Heart left ventricle (tissue), 16 donors: ENCODE results near the gene ST3GAL5. TPM values are rescaled to one million over a fixed set of nuclear protein-coding genes. Genes with fewer than 3 reads are reported as not detected.

ENCODE experiments used
- ATAC-seq, 4 donors: fragments of 200-7000 bp; cut with Tn5 transposase; one replicate each; pipeline ENCODE4 v1.9.1; 2020 to 2022; ENCODE audit warnings: moderate library complexity in 4 of 4, mild to moderate bottlenecking in 3 of 4, moderate number of reproducible peaks in 1 of 4
- DNase-seq, 5 donors: peaks; one replicate each; pipeline ENCODE4 v3.0.0-alpha.2; 2020
- H3K27ac ChIP-seq, 12 donors: fragments of 200-600 bp; sonication (generic) in 4 of 12; one replicate each; pipeline versions ENCODE4 v1.5.0 to v1.8.0; 2016 to 2022; ENCODE audit warnings: mild to moderate bottlenecking in 2 of 12
- H3K27me3 ChIP-seq, 9 donors: fragments of 200-600 bp; sonication (generic) in 2 of 9; one replicate each; pipeline versions ENCODE4 v1.5.1 to v1.8.0; 2016 to 2022; ENCODE audit warnings: mild to moderate bottlenecking in 3 of 9
- H3K36me3 ChIP-seq, 9 donors: fragments of 200-600 bp; sonication (generic) in 2 of 9; one replicate each; pipeline versions ENCODE4 v1.5.0 to v1.8.0; 2018 to 2022; ENCODE audit warnings: mild to moderate bottlenecking in 2 of 9
- H3K4me1 ChIP-seq, 12 donors: fragments of 200-600 bp; sonication (generic) in 4 of 12; one replicate each; pipeline versions ENCODE4 v1.5.0 to v1.8.0; 2016 to 2022; ENCODE audit warnings: mild to moderate bottlenecking in 3 of 12
- H3K4me3 ChIP-seq, 12 donors: fragments of 200-600 bp; sonication (generic) in 4 of 12; one replicate each; pipeline versions ENCODE4 v1.5.0 to v1.8.0; 2017 to 2022; ENCODE audit warnings: mild to moderate bottlenecking in 9 of 12, moderate library complexity in 4 of 12
- H3K9me3 ChIP-seq, 12 donors: fragments of 200-600 bp; sonication (generic) in 4 of 12; one replicate each; pipeline versions ENCODE4 v1.5.0 to v1.8.0; 2016 to 2022; ENCODE audit warnings: mild to moderate bottlenecking in 1 of 12
- CTCF ChIP-seq, 12 donors: fragments of 200-600 bp; sonication (generic) in 4 of 12; IDR thresholded peaks; one replicate each; pipeline versions ENCODE4 v1.5.0 to v1.8.0; 2018 to 2022; ENCODE audit warnings: antibody characterized with exemption in 12 of 12, mild to moderate bottlenecking in 5 of 12
- POLR2A ChIP-seq, 2 donors: fragments of 450-650 bp; IDR thresholded peaks; one replicate each; pipeline ENCODE4 v1.6.1; 2017; ENCODE audit warnings: antibody characterized with exemption in 2 of 2, mild to moderate bottlenecking in 2 of 2, moderate library complexity in 2 of 2
- WGBS, 4 donors: extraction: QIAGEN DNeasy Blood & Tissue Kit in 2 of 4; methylation state at CpG; one replicate each; pipeline versions ENCODE4 v1.1.5 to v1.1.7; 2013 to 2018; 5-methylcytosine and 5-hydroxymethylcytosine counted together
- intact Hi-C, 10 donors: fragments of 100-400 bp; cut with DNase I; formaldehyde crosslinking; loops; one replicate each; pipeline versions ENCODE4 v1.11.1 to v1.14.2; 2022
- polyA plus RNA-seq, 2 donors: library from polyadenylated mRNA; stranded (reverse); fragments of 200-250 nt; gene quantifications; one replicate each; pipeline ENCODE4 v1.2.3, GENCODE V29; 2013
- total RNA-seq, 9 donors: library from RNA; depleted of rRNA in 2 of 9; stranded (reverse); fragments of >200 nt in 2 of 9; fragmentation: NEBNext Ultra II Directional in 3 of 9; extraction: Animal tissue kit (Norgen Biotek cat#: 25700) in 3 of 9; gene quantifications; one replicate each; pipeline versions ENCODE4 v1.1.0 to v1.2.4, GENCODE V29; 2016 to 2023
- donor health status: ischemic (EF 13 %, LVEDD 7.1; RV severe dilation, severe dysfunction).
- donor health status: healthy with polysubstance abuse.
- donor health status: DM: no; HTN: yes; CAD: no.
- donor health status: DM: no; HTN: no; CAD: no.
- donor health status: ischemic (EF 25% LVEDD 6.9; RV normal size, moderate dysfunction).
- donor health status: ischemic (EF 25% LVEDD 5.7; RV mildly dilated, moderate dysfunction).
- donor health status: healthy.
- donor health status: DM: yes; HTN: yes; CAD: no.
- donor health status: ischemic (EF 35%, LVEDD 5.7; RV mildly dilated, moderate dysfunction).
- donor health status: nonischemic (EF 11% LVEDD 7.7; RV severe dilation, severe dysfunction).
- donor health status: DM: yes; HTN: yes; CAD: no.
- donor health status: PGD.
- donor health status: ischemic (EF 29% LVEDD 5.4; RV normal size, mild dysfunction).
- donor health status: nonischemic (EF 23%, LVEDD 6.1; RV moderate dilation, normal function).

ST3GAL5 gene
- total and polyA plus RNA-seq, 11 donors = 2.0 to 21.1 (median 4.0) TPM

- TF ChIP-seq POLR2A (IDR thresholded peaks at IDR 0.05) = no peak
- TF ChIP-seq CTCF (IDR thresholded peaks at IDR 0.05) = no peak
- Histone ChIP-seq H3K4me1 (peaks cover 0 to 27% (median 5%) of the 10 kb centered on the region in 12 donors), H3K36me3 (no peaks in the 10 kb centered on the region), H3K27ac (no peak overlapping the region), H3K27me3 (no peaks in the 10 kb centered on the region), H3K4me3 (no peak overlapping the region), H3K9me3 (peaks cover 0 to 15% (median 0%) of the 10 kb centered on the region in 12 donors)
- ATAC-seq (no peak), DNase-seq (no peak)
- WGBS, 4 donors = 82 to 93% (median 90%) methylated on average over 9 of the region's 9 CpGs
- intact Hi-C loops = loop anchor here in 2 of 10 donors (2.0 kb wide), 2 partner anchors 50 to 74 kb away; partner anchors contain the start of gene ATOH8 (in 1 of the 2)
Measured at GRCh38 chr2:85802354-85803103, 86.3 kb downstream of the ST3GAL5 start.

- Histone ChIP-seq H3K27me3 (no peaks in the 10 kb centered on the region), H3K4me1 (peaks cover 0 to 34% (median 12%) of the 10 kb centered on the region in 12 donors), H3K9me3 (peaks cover 0 to 15% (median 0%) of the 10 kb centered on the region in 12 donors), H3K27ac (no peak overlapping the region), H3K4me3 (no peak overlapping the region), H3K36me3 (no peaks in the 10 kb centered on the region)
- no peak for TF ChIP-seq POLR2A (IDR thresholded peaks at IDR 0.05)
- no peak for TF ChIP-seq CTCF (IDR thresholded peaks at IDR 0.05)
- DNase-seq = no peak
- 93 to 97% (median 93%) methylated on average over 5 of the region's 5 CpGs for WGBS, 4 donors
- no peak for ATAC-seq
- intact Hi-C loops = loop anchor here in 2 of 10 donors (2.0 kb wide), 2 partner anchors 49 to 73 kb away; partner anchors contain the start of gene ATOH8 (in 1 of the 2)
Measured at GRCh38 chr2:85801871-85802270, 86.9 kb downstream of the ST3GAL5 start.

GRCh38 chr2:85800586-85800985 lies 88.2 kb downstream of the ST3GAL5 start:
- 92 to 100% (median 96%) methylated on average over 3 of the region's 3 CpGs for WGBS, 4 donors
- no peaks in the 10 kb centered on the region for H3K27me3 ChIP-seq
- H3K9me3 ChIP-seq = peaks cover 0 to 15% (median 0%) of the 10 kb centered on the region in 12 donors
- H3K36me3 ChIP-seq = no peaks in the 10 kb centered on the region
- H3K4me3 ChIP-seq = no peak overlapping the region
- ATAC-seq (no peak), DNase-seq (no peak)
- TF ChIP-seq CTCF (IDR thresholded peaks at IDR 0.05) = no peak
- no peak for TF ChIP-seq POLR2A (IDR thresholded peaks at IDR 0.05)
- peaks cover 2 to 47% (median 24%) of the 10 kb centered on the region in 12 donors for H3K4me1 ChIP-seq
- H3K27ac ChIP-seq = no peak overlapping the region
- intact Hi-C loops = no loop called here

GRCh38 chr2:85799215-85799956 lies 89.4 kb downstream of the ST3GAL5 start:
- intact Hi-C loops = loop anchor here in 7 of 10 donors (2.0 to 5.0 kb wide), 6 partner anchors 27 to 72 kb away; partner anchors contain the start of gene ATOH8 (in 5 of the 7)
- TF ChIP-seq CTCF (IDR thresholded peaks at IDR 0.05) = no peak
- no peak for TF ChIP-seq POLR2A (IDR thresholded peaks at IDR 0.05)
- H3K27ac ChIP-seq = peak overlapping the region in 7 of 12 donors; percentile 47 to 72 (median 58)
- H3K4me1 ChIP-seq = peaks cover 6 to 55% (median 35%) of the 10 kb centered on the region in 12 donors
- H3K4me3 ChIP-seq = no peak overlapping the region
- no peaks in the 10 kb centered on the region for H3K27me3 ChIP-seq
- H3K36me3 ChIP-seq = no peaks in the 10 kb centered on the region
- 70 to 93% (median 72%) methylated on average over 9 to 11 of the region's 11 CpGs for WGBS, 4 donors
- peaks cover 0 to 15% (median 0%) of the 10 kb centered on the region in 12 donors for H3K9me3 ChIP-seq
- peak in 3 of 5 donors; percentile 35 to 80 (median 70) for DNase-seq
- ATAC-seq = peak; percentile 54 to 73 (median 66)
